ENCODE measurements around the gene HES7. TPM values are rescaled to one million over a fixed set of nuclear protein-coding genes. Genes with fewer than 3 reads are reported as not detected.
A peak's percentile ranks its signal among the peaks of the same experiment; 100 is the strongest.

The HES7 gene
- total and polyA plus RNA-seq, 9 of the 15 experiments (the other 6 are each of a cell fraction or from before 2014, with no cell fraction given), result 0.03 to 1.7 (median 0.14) TPM; not detected in 1

DNA sequence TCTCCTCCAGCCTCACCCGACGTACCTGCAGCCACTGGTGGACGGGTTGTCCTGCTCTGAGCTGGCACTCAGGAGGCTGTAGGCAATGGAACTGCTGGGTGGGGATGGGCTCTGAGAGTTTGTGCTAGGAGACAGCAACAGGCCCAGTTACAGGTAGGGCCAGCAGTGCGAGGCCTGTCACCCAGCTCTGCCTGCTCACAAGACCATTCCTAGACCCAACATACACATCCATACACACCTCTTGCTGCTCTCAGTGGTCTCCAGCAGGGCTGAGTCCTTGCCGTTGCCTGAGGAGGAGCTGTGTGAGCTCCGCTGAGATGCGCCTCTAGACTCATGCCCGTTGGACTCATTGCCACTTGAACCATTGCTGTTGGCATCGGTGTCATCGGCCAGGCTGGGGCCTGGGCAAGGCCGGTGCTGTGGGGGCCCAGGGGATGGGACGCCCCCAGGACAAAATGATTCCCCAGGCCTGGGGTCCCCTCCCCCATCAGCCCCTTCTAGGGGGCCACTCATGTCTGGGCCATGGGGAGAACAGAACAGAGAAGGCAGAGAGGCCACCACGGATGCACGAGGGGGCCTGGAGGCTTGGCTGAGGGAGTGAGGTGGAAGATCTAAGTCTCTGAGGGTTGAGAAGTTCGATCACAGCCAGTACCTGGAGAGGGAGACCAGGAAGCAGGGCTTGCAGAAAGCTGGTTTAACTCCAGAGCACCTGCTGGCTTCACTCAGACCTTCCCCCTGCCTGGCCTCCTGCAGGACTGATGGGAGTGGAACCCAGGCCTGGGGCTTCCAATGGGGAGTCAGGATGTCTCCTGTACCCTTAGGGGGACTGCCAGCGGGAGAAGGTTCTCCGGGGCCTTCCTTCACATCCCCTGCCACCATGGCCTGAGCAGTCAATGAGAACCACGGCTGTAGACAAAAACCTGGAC lies 26.6 kb upstream of the HES7 start:
- DNase-seq (ENCODE audit: extremely low read depth in 1 of 4, low spot score in 3 of 4) (no peak), ATAC-seq (no peak), FAIRE-seq (no peak)
- in situ Hi-C loops (cut with MboI), result no loop called here
- Histone ChIP-seq H3K9ac (ENCODE audit: insufficient read depth in 1 of 2, low read depth in 2 of 2, low read length in 2 of 2) (peak overlapping the region; percentile 8 to 49; a peak in 3 of 4 replicates), H3K79me2 (ENCODE audit: control insufficient read depth, insufficient read depth, low read length) (peaks cover 37% of the 10 kb centered on the region), H2AFZ (ENCODE audit: low read depth, low read length) (no peak overlapping the region), H3K9me1 (ENCODE audit: control insufficient read depth, insufficient read depth, low read length) (no peaks in the 10 kb centered on the region), H3K27me3 (ENCODE audit: control insufficient read depth in 2 of 2, insufficient read depth in 2 of 2, low read length in 2 of 2) (no peaks in the 10 kb centered on the region), H3K4me3 (peak overlapping the region; percentile 53), H3K4me1 (replicated peaks in 1 of 2; ENCODE audit: control insufficient read depth in 2 of 2, insufficient read depth in 2 of 2, low read length in 2 of 2) (peaks cover 25 to 60% of the 10 kb centered on the region in 2 experiments), H3K27ac (ENCODE audit: extremely low read depth, low read depth, low read length) (peak overlapping the region; percentile 55), H3K4me2 (ENCODE audit: insufficient read depth, low read length) (peak overlapping the region; percentile 89), H3K9me3 (replicated peaks; ENCODE audit: control insufficient read depth, insufficient read depth, low read depth, low read length) (no peaks in the 10 kb centered on the region), H3K36me3 (ENCODE audit: control insufficient read depth, insufficient read depth, low read length) (peaks cover 43% of the 10 kb centered on the region; the same call in 2 of the 3 replicates), H4K20me1 (replicated peaks; ENCODE audit: control insufficient read depth, insufficient read depth, low read length) (0 out of 2 replicates have a peak, but pooled peaks cover 4% of the 10 kb centered on the region)
- BruUV-seq (replicated peaks), result no TSS peak
- ChIA-PET CTCF (ENCODE audit: low intra/inter-chr PET ratio) (interaction anchor here (0.7 kb wide), 1 partner anchor 497 kb away, joined by 3 read pairs; no protein-coding TSS in a partner anchor), POLR2A (interaction anchor here (0.7 to 2.8 kb wide), 3 partner anchors 10 to 38 kb away, joined by 4 to 19 read pairs (median 5); no protein-coding TSS in a partner anchor)
- TF ChIP-seq PHF8 (IDR thresholded peaks at IDR 0.05; ENCODE audit: borderline replicate concordance, low read length) (0 out of 2 replicates have a peak, but pooled peaks have one; percentile 7), MTA2 (IDR thresholded peaks at IDR 0.05; ENCODE audit: low read depth) (no peak)
- intact Hi-C loops (cut with micrococcal nuclease), result no loop called here
- WGBS (ENCODE audit: insufficient coverage, low coverage, missing lambda C conversion rate), result 87% methylated on average over 8 of the region's 18 CpGs

Data from K562 (cell line).